Measurements from ENCODE around the gene ZNF462. TPM values are rescaled to one million over a fixed set of nuclear protein-coding genes. Genes with fewer than 3 reads are reported as not detected.
A peak's percentile ranks its signal among the peaks of the same experiment; 100 is the strongest.

The ZNF462 gene
- total and polyA plus RNA-seq, 2 donors (not counting 1 experiment from before 2014, with no cell fraction given): 6.0 to 27.4 TPM

DNA sequence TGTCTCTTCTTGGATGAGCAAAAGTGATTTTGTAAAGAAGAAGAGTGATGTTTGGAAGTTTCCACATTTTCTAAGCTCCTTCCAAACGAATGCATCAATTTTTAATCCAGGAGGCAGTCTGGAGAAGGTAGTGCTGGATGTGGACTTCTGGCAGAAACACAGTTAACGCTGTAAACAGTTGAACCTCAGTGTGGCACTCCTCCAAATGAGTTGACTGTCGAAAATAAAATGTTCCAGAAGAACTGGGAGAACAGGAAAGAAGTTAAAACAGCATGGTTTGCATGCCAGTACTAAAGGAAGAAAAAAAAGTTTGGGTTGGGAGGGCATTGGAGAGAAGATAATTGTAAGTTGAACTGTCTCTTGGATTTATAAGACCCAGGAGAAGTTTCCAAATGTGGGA lies 6.5 kb downstream of the ZNF462 start:
- Histone ChIP-seq H3K4me3 (replicated peaks in 1 of 4; ENCODE audit: control extremely low read depth in 1 of 4, insufficient read depth in 1 of 4, low read depth in 3 of 4, low read length in 4 of 4) (peak overlapping the region in 1 of 4 experiments; percentile 12), H4K20me1 (ENCODE audit: control insufficient read depth, extremely low read depth, insufficient read depth, low read length) (no peaks in the 10 kb centered on the region), H3K4me1 (ENCODE audit: control insufficient read depth, extremely low read depth, insufficient read depth, low read length) (peaks cover 2% of the 10 kb centered on the region), H3K36me3 (ENCODE audit: control insufficient read depth, insufficient read depth, low read length) (no peaks in the 10 kb centered on the region), H3K27me3 (ENCODE audit: control insufficient read depth, insufficient read depth, low read length) (no peaks in the 10 kb centered on the region), H3K9me3 (ENCODE audit: control insufficient read depth, insufficient read depth, low read depth, low read length) (no peaks in the 10 kb centered on the region), H3K4me2 (ENCODE audit: extremely low read depth, insufficient read depth, low read length) (no peak overlapping the region), H3K79me2 (ENCODE audit: control insufficient read depth, insufficient read depth, low read length) (peaks cover 31% of the 10 kb centered on the region), H3K9ac (ENCODE audit: insufficient read depth, low read length) (no peak overlapping the region), H2AFZ (ENCODE audit: low read length) (no peak overlapping the region), H3K27ac (ENCODE audit: insufficient read depth, low read length) (no peak overlapping the region)
- peak; percentile 65 to 82 for DNase-seq (ENCODE audit: low read depth in 2 of 2)
- TF ChIP-seq, protein P1, sequence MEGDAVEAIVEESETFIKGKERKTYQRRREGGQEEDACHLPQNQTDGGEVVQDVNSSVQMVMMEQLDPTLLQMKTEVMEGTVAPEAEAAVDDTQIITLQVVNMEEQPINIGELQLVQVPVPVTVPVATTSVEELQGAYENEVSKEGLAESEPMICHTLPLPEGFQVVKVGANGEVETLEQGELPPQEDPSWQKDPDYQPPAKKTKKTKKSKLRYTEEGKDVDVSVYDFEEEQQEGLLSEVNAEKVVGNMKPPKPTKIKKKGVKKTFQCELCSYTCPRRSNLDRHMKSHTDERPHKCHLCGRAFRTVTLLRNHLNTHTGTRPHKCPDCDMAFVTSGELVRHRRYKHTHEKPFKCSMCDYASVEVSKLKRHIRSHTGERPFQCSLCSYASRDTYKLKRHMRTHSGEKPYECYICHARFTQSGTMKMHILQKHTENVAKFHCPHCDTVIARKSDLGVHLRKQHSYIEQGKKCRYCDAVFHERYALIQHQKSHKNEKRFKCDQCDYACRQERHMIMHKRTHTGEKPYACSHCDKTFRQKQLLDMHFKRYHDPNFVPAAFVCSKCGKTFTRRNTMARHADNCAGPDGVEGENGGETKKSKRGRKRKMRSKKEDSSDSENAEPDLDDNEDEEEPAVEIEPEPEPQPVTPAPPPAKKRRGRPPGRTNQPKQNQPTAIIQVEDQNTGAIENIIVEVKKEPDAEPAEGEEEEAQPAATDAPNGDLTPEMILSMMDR (conservative IDR thresholded peaks at IDR 0.05 in 1 of 2, IDR thresholded peaks at IDR 0.05 in 1 of 2; ENCODE audit: low read depth in 1 of 2, low read length in 2 of 2): no peak
- no peak for TF ChIP-seq EZH2 (IDR thresholded peaks at IDR 0.05; ENCODE audit: low read length, missing control alignments)

DNA sequence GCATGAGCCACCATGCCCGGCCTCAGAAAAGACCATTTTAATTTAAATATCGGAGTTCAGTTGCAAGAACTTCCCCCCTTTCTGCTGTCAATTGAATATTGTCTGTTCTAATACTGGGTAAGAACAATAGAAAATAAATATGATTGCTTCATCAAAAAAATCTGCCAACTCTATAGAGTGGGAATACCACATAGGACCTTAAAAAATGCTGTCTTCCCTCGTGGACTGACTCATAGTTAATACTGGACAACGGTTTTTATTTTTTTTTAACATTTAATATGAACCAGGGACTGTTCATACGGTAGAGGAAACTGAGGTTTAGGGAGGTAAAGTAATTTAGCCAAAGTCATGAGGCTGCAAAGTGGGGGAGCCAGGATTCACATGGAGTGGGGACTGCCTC lies 9.7 kb downstream of the ZNF462 start:
- DNase-seq (ENCODE audit: low read depth in 2 of 2): no peak
- no peak for TF ChIP-seq EZH2 (IDR thresholded peaks at IDR 0.05; ENCODE audit: low read length, missing control alignments)
- no peak overlapping the region for H3K27ac ChIP-seq (ENCODE audit: insufficient read depth, low read length)
- H3K9ac ChIP-seq (ENCODE audit: insufficient read depth, low read length): no peak overlapping the region
- no peak overlapping the region for H2AFZ ChIP-seq (ENCODE audit: low read length)
- H3K4me1 ChIP-seq (ENCODE audit: control insufficient read depth, extremely low read depth, insufficient read depth, low read length): peaks cover 8% of the 10 kb centered on the region
- no peaks in the 10 kb centered on the region for H4K20me1 ChIP-seq (ENCODE audit: control insufficient read depth, extremely low read depth, insufficient read depth, low read length)
- peaks cover 33% of the 10 kb centered on the region for H3K79me2 ChIP-seq (ENCODE audit: control insufficient read depth, insufficient read depth, low read length)
- H3K36me3 ChIP-seq (ENCODE audit: control insufficient read depth, insufficient read depth, low read length): no peaks in the 10 kb centered on the region
- no peaks in the 10 kb centered on the region for H3K27me3 ChIP-seq (ENCODE audit: control insufficient read depth, insufficient read depth, low read length)
- H3K9me3 ChIP-seq (ENCODE audit: control insufficient read depth, insufficient read depth, low read depth, low read length): no peaks in the 10 kb centered on the region
- no peak overlapping the region for H3K4me3 ChIP-seq (replicated peaks in 1 of 4; ENCODE audit: control extremely low read depth in 1 of 4, insufficient read depth in 1 of 4, low read depth in 3 of 4, low read length in 4 of 4)
- no peak overlapping the region for H3K4me2 ChIP-seq (ENCODE audit: extremely low read depth, insufficient read depth, low read length)

DNA sequence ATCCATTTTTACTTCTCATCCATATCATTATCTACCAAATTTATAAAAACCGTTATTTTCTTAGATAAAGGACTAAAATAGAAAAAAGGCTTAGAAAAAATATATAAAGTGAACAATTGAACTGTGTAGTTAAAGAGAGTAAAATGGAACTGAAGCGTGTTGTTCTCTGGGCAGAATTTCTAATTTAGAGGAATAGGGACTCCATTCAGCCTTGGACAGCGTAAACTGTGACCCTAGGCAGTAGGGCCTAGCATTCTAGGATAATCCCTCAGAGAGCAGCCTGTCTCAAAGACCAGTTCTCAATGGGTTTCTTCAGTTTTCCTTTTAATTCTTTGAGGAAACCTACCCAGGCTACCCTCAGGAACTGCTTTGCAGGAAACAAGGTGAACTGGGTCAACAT lies 11.1 kb downstream of the ZNF462 start:
- H3K9me3 ChIP-seq (ENCODE audit: control insufficient read depth, insufficient read depth, low read depth, low read length): no peaks in the 10 kb centered on the region
- no peaks in the 10 kb centered on the region for H3K36me3 ChIP-seq (ENCODE audit: control insufficient read depth, insufficient read depth, low read length)
- no peaks in the 10 kb centered on the region for H3K27me3 ChIP-seq (ENCODE audit: control insufficient read depth, insufficient read depth, low read length)
- H4K20me1 ChIP-seq (ENCODE audit: control insufficient read depth, extremely low read depth, insufficient read depth, low read length): no peaks in the 10 kb centered on the region
- no peak for DNase-seq (ENCODE audit: low read depth in 2 of 2)
- H3K4me1 ChIP-seq (ENCODE audit: control insufficient read depth, extremely low read depth, insufficient read depth, low read length): peaks cover 17% of the 10 kb centered on the region
- TF ChIP-seq, protein P1 (conservative IDR thresholded peaks at IDR 0.05 in 1 of 2, IDR thresholded peaks at IDR 0.05 in 1 of 2; ENCODE audit: low read depth in 1 of 2, low read length in 2 of 2): no peak
- no peak for TF ChIP-seq EZH2 (IDR thresholded peaks at IDR 0.05; ENCODE audit: low read length, missing control alignments)
- peaks cover 36% of the 10 kb centered on the region for H3K79me2 ChIP-seq (ENCODE audit: control insufficient read depth, insufficient read depth, low read length)
- no peak overlapping the region for H2AFZ ChIP-seq (ENCODE audit: low read length)
- no peak overlapping the region for H3K9ac ChIP-seq (ENCODE audit: insufficient read depth, low read length)
- no peak overlapping the region for H3K27ac ChIP-seq (ENCODE audit: insufficient read depth, low read length)
- no peak overlapping the region for H3K4me3 ChIP-seq (replicated peaks in 1 of 4; ENCODE audit: control extremely low read depth in 1 of 4, insufficient read depth in 1 of 4, low read depth in 3 of 4, low read length in 4 of 4)
- H3K4me2 ChIP-seq (ENCODE audit: extremely low read depth, insufficient read depth, low read length): no peak overlapping the region

Measured in fibroblast of lung (primary cell).